Measurements from ENCODE around the gene ARHGEF3.

Gene ARHGEF3, protein sequence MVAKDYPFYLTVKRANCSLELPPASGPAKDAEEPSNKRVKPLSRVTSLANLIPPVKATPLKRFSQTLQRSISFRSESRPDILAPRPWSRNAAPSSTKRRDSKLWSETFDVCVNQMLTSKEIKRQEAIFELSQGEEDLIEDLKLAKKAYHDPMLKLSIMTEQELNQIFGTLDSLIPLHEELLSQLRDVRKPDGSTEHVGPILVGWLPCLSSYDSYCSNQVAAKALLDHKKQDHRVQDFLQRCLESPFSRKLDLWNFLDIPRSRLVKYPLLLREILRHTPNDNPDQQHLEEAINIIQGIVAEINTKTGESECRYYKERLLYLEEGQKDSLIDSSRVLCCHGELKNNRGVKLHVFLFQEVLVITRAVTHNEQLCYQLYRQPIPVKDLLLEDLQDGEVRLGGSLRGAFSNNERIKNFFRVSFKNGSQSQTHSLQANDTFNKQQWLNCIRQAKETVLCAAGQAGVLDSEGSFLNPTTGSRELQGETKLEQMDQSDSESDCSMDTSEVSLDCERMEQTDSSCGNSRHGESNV

DNA sequence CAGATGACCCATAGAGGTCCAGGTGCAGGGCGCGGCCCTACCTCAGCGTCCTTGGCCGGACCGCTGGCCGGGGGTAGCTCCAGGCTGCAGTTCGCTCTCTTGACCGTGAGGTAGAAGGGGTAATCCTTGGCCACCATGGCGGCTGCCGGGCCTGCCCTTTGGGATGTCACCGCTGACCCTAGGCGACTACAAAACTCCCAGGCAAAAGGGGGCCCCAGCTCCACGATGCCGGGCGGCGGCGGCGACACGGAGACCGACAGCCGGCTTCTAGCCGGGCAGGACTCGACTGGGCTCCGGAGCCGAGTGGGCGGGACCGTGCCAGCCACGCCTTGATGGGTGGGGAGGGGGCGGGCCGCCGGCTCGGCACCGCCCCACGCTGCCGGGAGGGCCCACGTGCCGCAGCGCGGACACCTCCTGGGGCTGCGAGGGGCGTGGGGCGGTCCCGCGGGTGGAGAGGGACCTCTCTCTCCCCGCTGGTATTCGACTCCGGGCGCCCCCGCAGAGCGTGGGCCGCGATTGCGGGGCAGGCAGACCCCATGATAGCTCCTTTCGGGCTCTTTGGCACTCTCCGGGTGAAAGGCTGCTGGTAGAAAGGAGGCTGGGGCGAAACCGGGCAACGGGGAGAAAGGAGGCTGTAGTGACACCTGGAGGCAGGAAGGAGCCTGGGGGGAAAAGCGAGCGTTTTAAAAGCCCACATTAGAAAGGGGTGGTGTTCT, at the start of gene ARHGEF3:
Gene ARHGEF3 (minus strand): TSS at position 288 of the 716 bp plus-strand sequence. CDS start 151 bp downstream, at position 137.
- peak; percentile 87 for DNase-seq

DNA sequence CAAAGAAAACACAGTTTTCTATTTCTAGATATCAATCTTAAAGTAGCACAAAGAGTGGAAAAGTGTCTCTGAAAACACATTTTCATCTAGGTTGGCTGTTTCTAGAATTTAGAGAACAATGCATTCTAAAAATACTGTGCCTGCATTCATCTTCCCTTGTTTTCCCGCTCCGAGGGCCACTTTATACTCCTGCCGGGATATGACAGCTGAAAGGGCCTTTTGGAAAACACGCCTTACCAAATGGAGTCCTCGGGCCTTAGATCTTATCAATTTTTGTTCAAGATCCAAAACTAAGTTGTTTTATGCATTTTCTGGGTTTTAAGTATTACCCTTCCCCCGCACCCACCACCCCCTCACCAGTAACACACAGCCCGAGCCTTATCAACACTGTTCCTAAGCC, 47.9 kb upstream of the ARHGEF3 start:
- DNase-seq = no peak

DNA sequence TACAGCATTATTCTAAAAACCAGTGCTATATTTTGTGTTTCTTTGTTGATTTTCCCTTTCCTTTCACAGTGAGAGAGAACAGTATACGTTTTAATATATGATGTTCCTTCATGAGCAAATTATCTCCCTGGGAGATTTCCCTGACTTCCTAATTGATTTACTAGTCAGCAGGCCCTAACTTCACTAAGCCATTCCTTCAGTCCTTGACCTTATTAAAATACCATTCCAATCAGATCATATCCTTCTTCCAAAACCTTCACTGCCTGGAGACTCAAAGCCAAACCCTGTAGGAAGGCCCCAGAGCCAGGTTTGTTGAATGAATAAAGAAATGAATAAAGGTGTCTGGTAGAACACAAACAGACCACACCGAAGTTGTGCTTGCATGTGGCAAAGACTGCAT, 43.8 kb upstream of the ARHGEF3 start:
- no peak for DNase-seq

DNA sequence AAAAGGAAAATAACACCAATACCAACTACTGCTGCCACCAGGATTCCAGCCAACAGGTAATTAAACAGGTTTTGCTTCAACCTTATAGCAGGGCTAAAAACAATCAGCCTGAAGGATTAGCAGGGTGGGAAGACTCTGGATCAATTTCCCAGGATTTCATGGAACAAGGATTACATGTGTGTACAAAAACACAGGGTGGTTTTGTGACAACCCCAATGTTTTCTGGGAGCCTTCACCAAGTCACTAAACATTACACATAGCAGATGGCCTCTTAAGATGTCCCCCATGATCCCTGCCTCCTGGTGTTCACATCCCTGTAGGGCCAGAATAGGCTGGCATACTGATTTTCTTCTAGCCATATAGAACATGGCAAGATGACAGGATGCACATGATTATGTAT, 42.8 kb upstream of the ARHGEF3 start:
- DNase-seq = no peak

DNA sequence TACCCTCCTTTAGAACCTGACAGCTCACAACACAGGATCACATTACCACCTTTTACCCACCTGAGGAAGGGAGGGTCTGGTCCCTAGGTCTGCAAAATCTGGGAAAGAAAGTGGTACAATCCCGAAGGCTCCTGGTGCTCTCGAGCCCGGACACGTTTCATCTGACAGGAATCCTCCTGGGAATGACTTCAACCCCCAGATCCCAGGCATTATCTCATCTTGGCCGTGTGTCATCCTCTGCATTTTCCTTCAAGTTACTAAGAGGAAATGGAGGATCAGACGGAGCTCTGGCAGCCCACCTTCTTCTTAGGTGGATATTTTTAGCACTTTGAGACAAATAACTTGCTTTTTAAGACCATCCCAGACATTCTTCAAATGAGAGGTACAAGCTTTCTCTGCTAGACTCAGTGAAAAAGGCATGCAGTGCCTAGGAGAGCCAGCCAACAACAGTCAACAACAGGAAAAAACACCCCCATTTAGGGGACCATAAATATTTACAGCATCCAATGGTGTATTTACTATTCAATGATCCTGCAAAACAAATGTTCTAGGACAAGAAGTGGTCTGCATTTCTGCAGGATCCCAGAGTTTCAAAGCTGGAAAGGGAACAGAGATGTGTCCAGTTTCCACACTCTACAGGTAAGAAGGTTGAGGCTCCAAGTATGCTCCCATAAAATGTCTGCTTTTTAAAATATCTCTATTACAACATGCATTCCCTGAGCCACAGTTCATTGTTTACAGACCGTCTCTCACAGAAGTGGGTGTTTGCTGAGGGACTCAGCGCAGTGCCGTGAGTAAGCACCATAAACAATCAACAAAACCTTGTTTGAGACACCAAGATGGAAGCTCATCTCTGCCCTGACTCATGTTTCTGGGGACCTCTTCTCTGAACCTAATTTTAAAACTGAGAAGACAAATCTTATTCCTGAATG, 38.3 kb upstream of the ARHGEF3 start:
- DNase-seq = no peak

DNA sequence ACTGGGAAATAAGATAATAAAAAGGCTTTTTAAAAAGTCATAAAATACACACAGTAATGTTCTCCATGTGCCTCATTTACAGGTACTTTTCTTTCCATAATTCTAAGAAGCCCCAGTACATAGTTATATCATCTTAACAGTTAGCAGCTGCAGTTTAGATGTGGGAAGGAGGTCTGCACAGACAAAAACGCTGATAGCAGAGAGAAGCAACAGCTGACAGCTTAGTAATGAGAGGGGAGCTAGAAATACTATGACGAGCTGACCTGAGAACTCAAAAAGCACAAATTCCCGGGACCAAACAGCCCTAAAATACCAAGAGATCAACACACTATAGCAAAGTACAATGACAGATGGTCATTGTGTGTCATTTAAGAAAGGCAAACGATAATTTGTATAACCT, 36.7 kb upstream of the ARHGEF3 start:
- no peak for DNase-seq

DNA sequence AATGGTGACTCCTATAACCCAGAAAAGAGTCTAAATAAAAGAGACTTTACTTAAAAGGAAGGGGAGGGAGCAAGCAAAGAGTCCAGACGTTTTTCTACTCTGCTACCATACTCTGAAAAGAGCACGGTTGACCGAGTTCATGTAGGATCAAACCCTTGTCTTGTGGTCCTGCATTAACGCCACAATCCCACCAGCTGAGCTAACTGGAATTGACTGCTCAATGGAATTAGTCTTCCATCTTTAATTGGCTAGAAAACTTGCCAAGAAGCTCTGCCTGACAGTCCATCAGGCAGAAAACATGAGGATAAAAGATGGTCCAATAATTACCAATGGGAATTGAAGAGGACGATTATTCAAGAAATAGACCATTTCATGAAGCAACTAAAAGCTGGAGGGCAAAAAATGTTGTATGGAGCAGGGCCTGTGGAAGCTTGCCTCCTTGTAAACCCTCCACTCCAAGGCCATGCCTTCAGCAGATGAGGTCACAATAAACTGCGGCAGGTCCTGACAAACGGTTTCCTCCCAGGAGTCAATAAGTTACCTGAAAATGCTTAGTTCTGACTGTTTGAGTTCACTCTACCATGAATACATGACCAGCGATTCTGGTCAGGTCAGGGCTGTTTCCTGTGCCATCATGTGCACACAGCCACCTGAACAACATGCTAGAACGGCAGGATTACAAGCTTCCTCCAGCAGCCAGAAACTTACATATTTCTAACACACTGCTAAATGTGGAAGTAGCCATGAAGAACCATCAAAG, 35.6 kb upstream of the ARHGEF3 start:
- no peak for DNase-seq

DNA sequence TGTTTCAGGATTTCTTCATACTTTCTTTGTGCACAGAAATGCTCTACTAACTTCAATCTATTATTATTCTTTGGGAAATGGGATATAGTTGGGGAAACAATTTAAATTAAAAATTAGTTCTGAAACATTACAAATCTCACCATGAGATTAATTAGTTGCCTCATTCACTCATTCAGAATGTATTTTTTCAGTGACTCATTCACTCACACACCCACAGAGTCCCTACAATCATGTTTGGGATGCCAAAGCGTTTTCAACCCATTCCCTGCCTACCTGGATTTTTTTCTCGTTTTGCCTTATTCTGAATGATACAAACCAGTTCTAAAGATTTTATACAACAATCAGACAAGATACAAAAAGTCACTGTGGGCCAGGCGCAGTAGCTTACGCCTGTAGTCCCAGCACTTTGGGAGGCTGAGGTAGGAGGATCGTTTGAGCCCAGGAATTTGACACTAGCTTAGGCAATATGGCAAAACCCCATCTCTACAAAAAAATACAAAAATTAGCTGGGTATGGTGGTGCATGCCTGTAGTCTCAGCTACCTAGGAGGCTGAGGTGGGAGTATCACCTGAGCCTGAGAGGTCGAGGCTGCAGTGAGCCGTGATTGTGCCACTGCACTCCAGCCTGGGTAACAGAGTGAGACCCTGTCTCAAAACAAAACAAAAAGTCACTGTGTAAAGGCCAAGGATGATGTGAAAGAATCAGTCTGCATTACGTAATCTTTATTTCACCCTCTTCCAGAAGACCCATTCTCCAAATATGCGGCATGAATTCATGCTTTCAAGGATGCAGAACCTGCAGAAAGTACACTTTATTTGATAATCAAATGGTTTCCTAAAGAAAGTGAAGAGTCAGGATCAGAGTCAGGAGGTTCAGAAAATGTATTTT, 34.8 kb upstream of the ARHGEF3 start:
- DNase-seq = no peak

DNA sequence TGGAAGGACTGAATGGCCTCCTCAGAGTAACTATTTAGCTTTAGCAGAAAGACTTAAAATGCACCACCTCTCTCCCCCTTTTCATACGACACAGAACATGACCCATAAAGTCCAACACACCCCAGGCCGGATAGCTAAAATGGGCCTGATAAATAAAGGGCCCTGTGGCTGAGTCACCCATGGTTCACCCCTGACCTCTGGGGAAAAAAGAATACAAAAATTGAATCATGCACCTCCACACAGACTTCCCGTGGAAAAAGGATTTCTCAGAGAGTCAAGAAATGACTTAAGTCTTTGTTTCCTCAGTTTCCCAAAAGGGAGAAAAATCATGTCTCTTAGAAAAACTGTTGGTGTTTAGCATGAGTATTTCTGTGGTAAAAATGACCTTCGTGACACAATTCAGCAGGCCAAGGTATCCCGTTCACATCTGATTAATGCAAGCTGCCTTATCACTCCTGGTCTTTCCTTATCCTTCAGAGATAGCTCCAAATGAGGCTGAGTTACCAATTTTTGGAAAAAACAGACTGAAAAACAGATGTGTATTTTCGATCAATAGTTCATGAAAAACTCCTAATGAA, 34.0 kb upstream of the ARHGEF3 start:
- no peak for DNase-seq

DNA sequence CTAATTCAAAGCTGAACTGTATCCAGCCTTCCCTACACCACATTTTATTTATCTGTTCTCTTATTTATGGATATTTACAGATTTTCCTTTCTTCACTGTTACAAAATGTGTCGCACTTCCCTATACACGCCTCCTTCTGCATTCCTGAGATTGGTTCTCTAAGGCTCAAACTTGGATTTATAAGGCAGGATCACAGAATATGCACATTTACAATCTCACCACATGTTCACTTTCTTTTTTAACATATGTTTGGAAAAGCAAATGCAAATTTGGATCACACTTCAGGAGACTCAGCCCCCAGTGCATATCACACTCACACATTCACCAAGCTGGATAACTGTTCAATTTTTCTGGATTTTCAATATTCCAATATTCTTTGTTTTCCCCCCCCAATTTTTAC, 31.8 kb upstream of the ARHGEF3 start:
- DNase-seq = no peak

DNA sequence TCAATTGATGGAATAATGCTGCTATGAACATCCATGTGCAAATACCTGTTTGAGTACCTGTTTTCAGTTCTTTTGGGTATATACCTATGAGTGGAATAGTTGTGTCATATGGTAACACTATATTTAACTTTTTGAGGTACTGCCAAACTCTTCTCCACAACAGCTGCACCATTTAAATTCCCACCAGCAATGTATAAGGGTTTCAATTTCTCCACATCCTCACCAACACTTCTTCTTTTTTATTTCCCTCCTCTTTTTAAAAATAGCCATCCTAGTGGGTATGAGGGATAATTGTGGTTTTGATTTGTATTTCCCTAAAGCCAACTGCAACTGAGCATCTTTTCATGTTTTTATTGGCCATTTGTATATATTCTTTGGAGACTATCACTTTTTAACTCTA, 31.3 kb upstream of the ARHGEF3 start:
- DNase-seq = no peak

DNA sequence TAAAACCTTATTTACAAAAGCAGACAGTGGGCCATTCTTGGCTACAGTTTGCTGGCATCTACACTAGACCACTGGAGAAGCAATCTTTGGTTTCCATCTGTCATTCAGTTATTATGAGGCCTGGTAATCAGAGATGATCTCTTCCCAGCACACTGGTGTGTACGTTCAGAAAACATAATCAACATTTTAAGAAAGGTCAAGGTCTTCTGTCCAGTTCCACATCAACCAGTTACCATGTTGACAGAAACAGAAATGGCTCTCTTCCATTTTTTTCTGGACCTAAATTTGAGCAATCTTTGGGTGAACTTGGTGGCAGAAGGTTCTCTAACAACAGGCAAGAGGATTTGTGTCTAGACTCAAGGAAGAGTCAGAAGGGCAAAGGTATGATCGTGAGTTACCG, 29.8 kb upstream of the ARHGEF3 start:
- DNase-seq = no peak

DNA sequence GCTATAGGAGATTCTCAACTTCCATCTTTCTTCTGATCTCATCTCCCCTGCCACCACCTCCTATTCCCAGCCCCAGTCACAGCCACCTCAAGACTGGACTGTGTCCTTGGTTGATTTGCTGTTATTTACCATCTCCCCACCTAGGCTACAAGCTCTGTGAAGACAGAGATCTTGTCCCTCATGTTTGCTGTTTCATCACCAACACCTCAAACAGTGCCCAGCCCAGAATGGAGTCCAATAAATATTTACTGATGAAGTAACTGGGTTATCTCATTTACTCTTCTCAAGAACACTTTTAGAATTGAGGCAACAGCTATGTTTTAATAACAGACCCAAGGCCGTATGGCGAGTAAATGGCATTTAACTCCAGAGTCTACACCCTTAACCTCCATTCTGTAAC, 29.1 kb upstream of the ARHGEF3 start:
- DNase-seq = no peak

DNA sequence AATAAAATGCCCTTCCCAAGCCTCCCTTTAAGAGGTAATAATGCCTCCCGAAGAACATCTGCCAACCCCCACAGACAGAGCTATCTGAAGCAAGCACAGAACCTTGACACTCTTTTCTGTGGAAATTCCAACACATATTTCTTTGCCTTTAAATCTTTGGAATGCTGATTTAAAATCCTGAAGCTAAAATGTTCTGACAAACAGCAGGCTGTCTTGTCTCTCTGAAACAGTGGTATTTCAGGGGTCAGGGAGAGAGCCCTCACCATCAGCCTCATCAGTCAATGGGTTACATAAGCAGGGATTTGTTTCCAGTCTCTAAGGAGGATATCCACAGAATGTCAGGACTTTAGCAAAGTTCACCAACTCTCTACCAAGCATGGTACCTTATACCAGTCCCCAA, 27.8 kb upstream of the ARHGEF3 start:
- DNase-seq = no peak

DNA sequence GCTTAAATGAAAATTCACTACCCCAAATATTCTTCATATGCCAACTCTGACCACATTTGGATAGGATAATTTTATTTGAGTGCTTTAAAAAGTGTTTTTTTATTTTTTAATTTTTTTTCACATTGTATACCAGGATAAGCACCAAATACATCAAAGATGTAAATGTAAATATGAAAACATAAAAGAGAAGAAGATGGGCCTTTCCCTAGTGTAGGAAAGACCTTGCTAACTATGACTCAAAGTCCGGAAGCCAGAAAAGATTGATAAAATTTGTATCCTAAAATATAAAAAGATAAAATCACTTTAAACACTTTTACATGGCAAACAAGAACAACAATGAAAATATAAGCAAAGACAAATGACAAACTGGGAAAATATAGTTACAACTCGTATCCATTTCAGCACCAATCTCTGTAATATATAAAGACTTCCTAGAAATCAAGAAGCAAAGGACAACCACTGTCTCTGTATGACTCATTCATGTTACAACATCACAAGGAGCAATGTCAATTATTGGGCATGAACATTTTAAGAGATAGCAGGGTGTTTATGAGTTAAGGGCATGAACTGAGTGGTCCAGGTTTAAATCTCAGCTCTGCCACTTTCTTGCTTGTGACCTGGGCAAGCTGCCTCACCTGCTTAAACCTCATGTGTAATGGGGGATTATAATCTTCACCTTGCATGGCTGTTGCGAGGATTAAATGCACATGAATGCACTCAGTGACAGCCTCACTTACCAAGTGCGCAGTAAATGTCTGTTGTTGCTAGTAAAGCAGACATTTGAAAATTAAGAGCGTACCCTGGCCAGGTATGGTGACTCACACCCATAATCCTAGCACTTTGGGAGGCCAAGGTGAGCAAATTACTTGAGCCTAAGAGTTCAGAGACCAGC, 25.3 kb upstream of the ARHGEF3 start:
- no peak for DNase-seq

DNA sequence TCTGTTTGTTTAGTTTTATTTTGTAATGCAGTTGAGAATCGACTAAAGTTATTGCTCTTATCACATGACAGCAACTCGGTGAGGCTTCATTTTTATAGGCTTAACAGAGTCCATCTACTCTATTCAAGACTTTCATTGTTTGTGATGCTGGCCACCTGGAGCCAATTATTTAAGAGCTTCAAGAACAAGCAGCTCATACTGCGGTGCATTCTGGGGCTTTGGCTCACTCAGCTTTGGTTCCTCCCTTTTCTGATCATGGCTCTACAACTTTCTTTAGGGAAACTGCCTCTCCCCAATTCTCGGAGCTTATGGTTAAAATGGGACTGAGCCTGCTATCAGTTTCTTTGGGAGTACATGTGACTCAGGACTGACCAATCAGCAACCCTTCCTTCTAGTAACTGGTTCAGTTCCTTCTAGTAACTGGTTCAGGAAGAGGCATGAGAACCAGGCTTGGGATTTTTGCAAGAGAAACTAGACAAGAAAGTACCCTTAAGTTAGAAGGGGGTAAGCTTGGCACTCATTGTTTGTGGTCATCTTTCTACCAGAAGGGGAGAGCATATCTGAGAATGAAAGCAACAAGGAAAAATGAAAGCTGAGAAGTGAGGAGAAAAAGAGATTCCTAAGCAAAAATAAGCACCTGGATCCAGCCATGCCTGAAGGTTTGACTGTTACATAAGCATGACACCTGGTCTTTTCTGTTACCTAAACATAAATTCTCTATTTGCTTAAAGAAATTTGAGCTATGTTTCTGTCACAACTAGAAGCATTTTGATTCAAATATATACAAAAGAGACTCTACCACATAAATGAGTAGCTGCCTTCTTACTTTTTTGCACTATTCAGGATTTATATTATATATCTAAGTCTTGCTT, 24.1 kb upstream of the ARHGEF3 start:
- no peak for DNase-seq

DNA sequence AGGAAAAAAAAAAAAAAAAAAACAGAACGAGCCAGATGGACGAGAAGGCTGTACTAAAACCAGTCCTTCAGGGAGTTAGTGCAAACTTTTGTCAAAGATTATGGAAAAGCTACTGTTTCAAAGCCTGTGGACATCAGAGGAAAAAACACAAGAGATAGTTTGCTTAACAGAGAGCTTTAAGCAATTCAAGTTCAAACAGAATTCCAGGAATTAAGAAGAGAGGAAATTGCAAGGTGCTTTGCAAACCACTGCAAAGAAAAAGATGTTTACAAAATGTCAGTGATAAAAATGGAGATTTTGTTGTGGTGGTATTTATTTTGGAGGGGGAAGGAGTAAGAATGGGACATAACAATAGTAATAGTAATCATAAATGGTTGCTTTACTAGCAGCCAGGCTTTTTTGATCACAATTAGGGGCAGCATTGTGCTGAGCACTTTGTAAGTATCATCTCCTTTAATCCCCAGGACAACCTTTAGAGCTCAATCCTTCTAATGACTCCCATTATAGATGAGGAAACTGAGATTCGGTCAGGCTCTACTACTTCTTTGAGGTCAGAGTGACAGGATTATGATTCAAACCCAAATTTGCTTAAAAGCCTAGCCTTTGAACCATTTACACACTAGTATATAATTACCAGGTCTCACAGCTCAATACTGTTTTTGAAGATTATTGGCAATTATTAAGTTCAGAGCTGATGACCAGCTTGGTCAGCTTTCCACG, 22.4 kb upstream of the ARHGEF3 start:
- DNase-seq = no peak

DNA sequence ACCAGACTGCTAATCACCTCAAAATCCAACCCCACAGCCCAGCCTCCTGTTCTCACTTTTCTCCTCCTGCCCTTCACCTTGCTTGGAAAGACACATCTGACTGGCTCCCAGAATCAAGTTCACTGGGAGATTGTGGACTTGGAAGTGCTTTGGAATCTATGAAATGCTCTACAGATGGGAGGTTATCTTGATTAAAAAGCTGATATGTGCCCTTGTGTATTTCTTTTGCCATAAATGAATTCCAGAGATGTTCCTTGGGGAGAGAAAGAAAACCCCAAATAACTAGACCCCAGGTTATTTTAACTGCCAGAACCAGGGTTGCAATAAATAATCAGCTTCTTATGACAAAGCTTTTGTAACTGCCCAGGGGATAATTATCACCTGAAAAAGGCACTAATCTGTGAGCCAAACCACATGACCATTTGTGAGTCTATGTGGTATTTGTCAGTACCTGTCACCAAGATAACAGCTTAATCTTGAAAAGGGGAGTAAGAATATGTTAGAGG, 21.7 kb upstream of the ARHGEF3 start:
- DNase-seq = no peak
